Cardiac muscle cell (in vitro differentiated cells and primary cell): Measurements from ENCODE around the gene GALNT10. TPM values are rescaled to one million over a fixed set of nuclear protein-coding genes. Genes with fewer than 3 reads are reported as not detected.

Experiments
- DNase-seq, 2 donors: peaks; one replicate each; pipeline versions ENCODE4 v3.0.0 to v3.0.0-alpha.2; 2010 to 2017; ENCODE audit warnings: low read depth in 1 of 2, low spot score in 1 of 2
- H3K27ac ChIP-seq: fragments of 200-600 bp; sonication (generic); 2 replicates; pipeline ENCODE4 v1.5.1; 2016
- H3K27me3 ChIP-seq: fragments of 200-600 bp; sonication (generic); 2 replicates; pipeline ENCODE4 v1.6.0; 2016; ENCODE audit warnings: control low read depth
- H3K36me3 ChIP-seq: fragments of 200-600 bp; sonication (generic); 2 replicates; pipeline ENCODE4 v1.5.1; 2016; ENCODE audit warnings: control low read depth
- H3K4me1 ChIP-seq: fragments of 200-600 bp; sonication (generic); 2 replicates; pipeline ENCODE4 v1.8.1; 2017; ENCODE audit warnings: low read depth, mild to moderate bottlenecking, mixed run types
- H3K4me3 ChIP-seq: fragments of 200-600 bp; sonication (generic); 2 replicates; pipeline ENCODE4 v1.5.1; 2016; ENCODE audit warnings: mild to moderate bottlenecking
- H3K9me3 ChIP-seq: fragments of 200-600 bp; sonication (generic); 2 replicates; pipeline ENCODE4 v1.5.1; 2017; ENCODE audit warnings: low read depth, mild to moderate bottlenecking, control low read depth
- CTCF ChIP-seq: IDR thresholded peaks from 2 replicates; pipeline ENCODE4 v1.5.1; 2012; ENCODE audit warnings: low read depth, mild to moderate bottlenecking, low read length
- polyA plus RNA-seq: library from polyadenylated mRNA; unstranded; fragments of >200 nt; fragmentation: Nextera tagmentation; extraction: Ambion mirVana; gene quantifications from 2 replicates; pipeline ENCODE4 v1.2.1, GENCODE V29; 2016
- total RNA-seq: library from RNA; depleted of rRNA; stranded (reverse); fragments of >200 nt; gene quantifications from 2 replicates; pipeline ENCODE4 v1.2.3, GENCODE V29; 2016

Gene GALNT10
- total and polyA plus RNA-seq, 2 experiments from 2014 or later, result 8.2 TPM

DNA sequence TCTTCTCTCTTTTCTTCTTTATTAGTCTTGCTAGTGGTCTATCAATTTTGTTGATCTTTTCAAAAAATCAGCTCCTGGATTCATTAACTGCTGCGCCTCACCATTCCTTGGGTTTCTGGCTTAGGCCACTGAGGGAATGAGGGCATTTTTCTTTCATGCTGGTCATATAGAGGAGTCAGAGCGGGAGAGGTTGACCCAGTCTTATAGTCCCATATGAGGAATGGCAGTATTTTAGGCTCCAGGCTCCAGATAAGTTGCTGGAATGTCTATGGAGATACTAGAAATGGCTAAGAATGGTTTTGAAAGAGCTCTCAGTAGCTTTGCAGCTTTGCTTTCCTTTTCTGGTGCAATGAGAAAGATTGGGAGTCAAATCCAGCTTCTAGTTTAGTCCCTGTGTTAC is 58.2 kb downstream of the GALNT10 start:
- Histone ChIP-seq H3K27ac (no peak overlapping the region), H3K36me3 (no peaks in the 10 kb centered on the region), H3K4me1 (peaks cover 4% of the 10 kb centered on the region), H3K27me3 (no peaks in the 10 kb centered on the region), H3K4me3 (no peak overlapping the region), H3K9me3 (no peaks in the 10 kb centered on the region)
- DNase-seq, result no peak
- no peak for TF ChIP-seq CTCF

DNA sequence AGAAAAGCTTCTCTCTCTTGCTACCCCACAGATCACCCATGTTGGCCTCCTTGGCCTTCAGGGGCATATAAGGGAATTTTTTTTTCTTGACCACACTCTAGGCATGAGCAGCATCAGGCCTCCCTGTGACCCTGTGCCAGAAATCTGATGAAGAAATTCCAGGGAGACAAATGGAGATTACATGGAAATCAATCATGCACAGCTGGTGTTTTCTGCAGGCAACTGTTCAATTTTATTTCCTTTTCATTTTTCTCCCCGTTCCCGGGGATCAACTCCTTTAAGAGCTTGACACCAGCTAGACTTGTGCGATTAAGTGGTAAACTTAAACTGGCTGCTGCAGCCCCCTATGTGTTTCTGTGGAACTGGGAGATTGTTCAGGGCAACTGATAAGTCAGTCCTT is 59.3 kb downstream of the GALNT10 start:
- H3K36me3 ChIP-seq, result no peaks in the 10 kb centered on the region
- DNase-seq, result peak in 1 of 2 donors; percentile 16
- no peak overlapping the region for H3K27ac ChIP-seq
- TF ChIP-seq CTCF, result no peak
- H3K9me3 ChIP-seq, result no peaks in the 10 kb centered on the region
- H3K4me1 ChIP-seq, result peaks cover 4% of the 10 kb centered on the region
- no peaks in the 10 kb centered on the region for H3K27me3 ChIP-seq
- no peak overlapping the region for H3K4me3 ChIP-seq

GRCh38 chr5:154251529-154251928 is 61.0 kb downstream of the GALNT10 start:
- Histone ChIP-seq H3K4me3 (no peak overlapping the region), H3K4me1 (peaks cover 4% of the 10 kb centered on the region), H3K27me3 (no peaks in the 10 kb centered on the region), H3K27ac (no peak overlapping the region), H3K36me3 (no peaks in the 10 kb centered on the region), H3K9me3 (no peaks in the 10 kb centered on the region)
- no peak for TF ChIP-seq CTCF
- no peak for DNase-seq

DNA sequence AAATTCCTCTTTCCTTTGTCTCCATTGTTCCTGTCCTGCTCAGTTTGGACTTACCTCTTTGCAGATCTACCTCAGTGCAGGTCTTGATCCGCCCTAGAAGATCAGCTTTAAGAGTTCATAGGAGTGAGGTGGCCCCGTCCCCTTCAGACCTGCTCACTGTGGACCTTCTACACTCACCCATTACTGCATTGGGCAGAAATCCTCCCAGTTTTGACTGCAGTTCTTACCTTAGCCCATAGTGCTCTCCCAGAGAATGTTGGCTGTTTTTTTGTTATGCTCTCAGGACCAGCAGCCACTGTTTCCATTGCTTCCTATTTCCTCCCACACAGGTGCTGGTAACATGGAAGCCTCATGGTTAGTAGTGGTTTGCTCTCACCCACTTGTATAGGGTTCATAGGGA is 63.3 kb downstream of the GALNT10 start:
- Histone ChIP-seq H3K27me3 (no peaks in the 10 kb centered on the region), H3K36me3 (no peaks in the 10 kb centered on the region), H3K9me3 (no peaks in the 10 kb centered on the region), H3K27ac (no peak overlapping the region), H3K4me3 (no peak overlapping the region), H3K4me1 (peaks cover 6% of the 10 kb centered on the region)
- no peak for DNase-seq
- TF ChIP-seq CTCF, result no peak

DNA sequence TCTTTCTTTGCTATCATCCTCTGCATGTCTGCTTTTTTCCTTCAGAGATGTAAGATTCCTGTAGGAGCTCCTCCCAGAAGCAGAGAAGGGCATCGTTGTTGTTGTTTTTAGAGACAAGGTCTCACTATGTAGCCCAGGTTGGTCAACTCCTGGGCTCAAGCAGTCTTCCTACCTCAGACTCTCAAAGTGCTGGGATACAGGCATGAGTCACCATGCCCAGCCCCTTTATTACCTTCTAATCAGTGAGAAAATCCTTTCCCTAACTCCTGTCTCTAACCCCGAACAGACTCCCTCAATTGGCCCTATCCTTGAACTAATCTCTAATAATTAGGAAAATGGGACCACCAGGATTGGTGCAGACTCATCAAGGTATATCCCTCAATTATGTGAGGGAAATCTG is 64.4 kb downstream of the GALNT10 start:
- Histone ChIP-seq H3K9me3 (no peaks in the 10 kb centered on the region), H3K27ac (no peak overlapping the region), H3K4me1 (peaks cover 4% of the 10 kb centered on the region), H3K27me3 (no peaks in the 10 kb centered on the region), H3K36me3 (no peaks in the 10 kb centered on the region), H3K4me3 (no peak overlapping the region)
- no peak for DNase-seq
- no peak for TF ChIP-seq CTCF

GRCh38 chr5:154257046-154257445 is 66.5 kb downstream of the GALNT10 start:
- TF ChIP-seq CTCF, result no peak
- H3K27me3 ChIP-seq, result no peaks in the 10 kb centered on the region

More at GRCh38 chr5:154257046-154257445, 66.5 kb downstream of the GALNT10 start:
- Histone ChIP-seq H3K9me3 (no peaks in the 10 kb centered on the region), H3K36me3 (no peaks in the 10 kb centered on the region), H3K4me3 (no peak overlapping the region), H3K27ac (no peak overlapping the region), H3K4me1 (peaks cover 4% of the 10 kb centered on the region)
- DNase-seq, result no peak
